ENCODE data around the gene C21orf58. TPM values are rescaled to one million over a fixed set of nuclear protein-coding genes. Genes with fewer than 3 reads are reported as not detected.
"Not testable (repeated sequence)": the region's sequence is repeated elsewhere in the genome, so short reads cannot be mapped to it uniquely, and the experiment has no call there.

The C21orf58 gene
- 4.4 TPM for total RNA-seq

DNA sequence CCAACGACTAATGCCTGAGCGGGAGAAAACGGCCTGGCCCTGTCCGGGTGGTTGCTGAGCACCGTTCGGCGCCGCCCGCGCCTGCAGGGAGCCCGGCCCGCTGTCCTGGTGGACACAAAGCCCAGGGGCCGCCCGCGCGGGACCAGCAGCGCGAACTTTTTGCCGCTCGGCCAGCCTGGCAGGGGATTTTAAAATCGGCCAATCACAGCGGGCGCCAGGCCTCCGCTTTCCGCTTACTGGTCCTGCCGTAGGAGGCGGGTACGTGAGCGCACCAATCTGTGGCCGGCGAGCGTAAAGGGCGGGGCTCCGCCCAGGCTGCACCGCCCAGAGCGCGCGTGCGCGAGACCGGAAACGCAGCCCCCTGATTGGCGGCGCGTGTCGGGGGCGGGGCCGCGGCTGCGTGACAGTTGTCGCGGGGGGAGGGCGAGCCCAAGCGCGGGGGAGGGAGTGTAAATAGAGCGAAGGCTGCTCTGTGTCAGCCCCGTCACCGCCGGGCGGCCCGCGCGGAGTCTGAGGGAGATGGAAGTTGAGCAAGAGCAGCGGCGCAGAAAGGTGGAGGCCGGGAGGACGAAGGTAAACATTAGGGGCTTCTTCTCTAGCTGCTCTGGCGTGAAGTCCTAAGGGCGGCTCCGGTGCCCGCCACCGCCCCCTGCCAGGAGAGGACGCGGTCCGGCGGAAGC lies at the start of gene C21orf58, which contains the start of gene PCNT:
C21orf58 (minus strand) TSS at position 161 of the 680 bp plus-strand sequence. CDS start 1,132 bp downstream, outside the sequence.
PCNT (plus strand) TSS at position 447 of the 680 bp plus-strand sequence; CDS start at position 520, 73 bp downstream.
- peak; percentile 98 for DNase-seq (ENCODE audit: low spot score)

DNA sequence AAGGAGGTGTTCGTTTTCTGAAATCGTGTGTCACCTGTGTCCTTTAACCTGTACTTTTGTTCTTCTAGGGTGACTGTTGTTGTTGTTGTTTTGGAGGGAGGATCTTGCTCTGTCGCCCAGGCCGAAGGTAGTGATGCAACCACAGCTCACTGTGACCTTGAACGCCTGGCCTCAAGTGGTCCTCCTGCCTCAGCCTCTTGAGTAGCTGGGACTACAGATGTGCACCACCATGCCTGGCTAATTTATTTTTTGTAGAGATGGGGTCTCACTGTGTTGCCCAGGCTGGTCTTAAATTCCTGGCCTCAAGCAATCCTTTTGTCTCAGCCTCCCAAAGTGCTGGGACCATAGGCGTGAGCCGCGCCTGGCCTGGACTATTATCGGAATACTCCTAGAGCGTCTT lies 49.3 kb upstream of the C21orf58 start:
- DNase-seq (ENCODE audit: low spot score): not testable (repeated sequence)

- DNase-seq (ENCODE audit: low spot score): no peak
Measured at GRCh38 chr21:46372014-46372485, 48.4 kb upstream of the C21orf58 start.

DNA sequence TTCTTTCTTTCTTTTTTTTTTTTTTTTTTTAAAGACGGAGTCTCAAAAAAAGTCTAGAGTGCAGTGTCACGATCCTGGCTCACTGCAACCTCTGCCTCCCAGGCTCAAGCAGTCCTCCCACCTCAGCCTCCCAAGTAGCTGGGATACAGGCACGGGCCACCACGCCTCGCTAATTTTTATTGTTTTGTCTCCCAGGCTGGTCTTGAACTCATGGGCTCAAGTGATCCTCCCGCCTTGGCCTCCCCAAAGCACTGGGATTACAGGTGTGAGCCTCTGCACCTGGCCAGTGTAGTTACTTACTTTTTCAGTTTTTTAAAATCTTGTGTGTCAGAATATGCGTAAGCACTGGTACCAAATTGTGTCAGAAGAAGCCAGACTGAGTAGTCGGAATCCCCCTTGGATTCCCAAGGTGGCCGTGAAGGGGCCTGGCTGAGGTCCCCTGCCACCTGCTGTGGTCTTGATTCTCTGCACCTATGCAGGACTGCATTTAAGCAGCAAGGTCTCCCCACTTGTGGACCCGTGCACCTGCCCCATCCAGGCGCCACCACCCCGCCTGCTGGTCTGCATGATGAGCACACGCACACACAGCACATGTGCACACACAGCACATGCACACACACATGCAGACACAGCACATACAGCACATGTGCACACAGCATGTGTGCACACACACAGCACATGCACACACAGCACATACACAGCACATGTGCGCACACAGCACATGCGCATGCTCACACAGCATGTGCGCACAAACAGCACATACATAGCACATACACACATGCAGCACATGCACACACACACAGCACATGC lies 47.7 kb upstream of the C21orf58 start:
- DNase-seq (ENCODE audit: low spot score): no peak

DNA sequence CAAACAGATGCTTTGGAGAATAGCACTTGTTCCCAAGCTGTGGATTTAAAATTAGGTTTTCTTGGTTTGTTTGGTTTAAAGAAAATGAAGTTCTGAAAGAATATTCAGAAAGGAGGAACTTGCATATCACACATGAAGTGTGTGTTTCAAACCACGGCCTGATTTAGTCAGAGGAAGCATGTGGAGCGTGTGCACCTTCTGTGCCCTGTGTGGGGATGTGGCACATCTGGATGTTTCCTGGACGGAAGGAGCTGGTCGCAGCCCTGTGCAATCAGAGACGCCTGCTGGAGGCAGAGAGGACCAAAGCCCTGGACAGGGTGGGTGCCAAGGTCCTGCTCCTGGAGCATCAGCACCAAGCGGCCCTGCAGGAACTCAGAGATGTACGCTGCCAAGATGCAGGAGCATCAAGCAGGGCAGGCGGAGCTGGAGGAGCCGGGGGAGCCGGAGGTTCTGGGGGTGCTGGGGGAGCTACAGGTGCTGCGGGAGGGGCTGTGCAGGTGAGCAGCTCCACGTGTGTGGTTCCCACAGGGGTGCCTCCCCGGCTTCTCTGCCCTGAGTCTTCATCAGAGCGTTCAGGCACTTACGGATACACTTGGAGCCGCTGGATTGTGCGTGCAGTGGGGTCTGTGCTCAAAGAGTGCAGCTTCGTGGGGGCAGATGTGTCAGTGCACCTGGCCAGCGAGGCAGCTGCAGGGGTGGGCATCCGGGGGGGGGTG lies 46.0 kb upstream of the C21orf58 start:
- DNase-seq (ENCODE audit: low spot score): no peak

- no peak for DNase-seq (ENCODE audit: low spot score)
Measured at GRCh38 chr21:46368533-46369285, 45.0 kb upstream of the C21orf58 start.

DNA sequence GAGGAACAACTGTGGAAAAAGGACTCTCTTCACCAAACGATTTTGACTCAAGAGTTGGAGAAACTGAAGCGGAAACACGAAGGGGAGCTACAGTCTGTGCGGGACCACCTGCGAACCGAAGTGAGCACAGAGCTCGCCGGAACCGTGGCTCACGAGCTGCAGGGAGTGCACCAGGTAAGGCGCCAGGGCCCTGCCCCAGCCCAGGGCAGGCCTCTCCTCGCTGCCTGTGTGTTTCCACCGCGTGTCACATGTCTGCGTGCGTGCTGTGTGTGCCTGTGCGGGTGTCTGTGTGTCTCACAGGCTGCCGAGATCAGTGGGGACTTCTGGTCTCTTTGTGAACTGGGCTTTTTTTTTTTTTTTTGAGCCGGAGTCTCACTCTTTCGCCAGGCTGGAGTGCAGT lies 43.3 kb upstream of the C21orf58 start:
- DNase-seq (ENCODE audit: low spot score): no peak

DNA sequence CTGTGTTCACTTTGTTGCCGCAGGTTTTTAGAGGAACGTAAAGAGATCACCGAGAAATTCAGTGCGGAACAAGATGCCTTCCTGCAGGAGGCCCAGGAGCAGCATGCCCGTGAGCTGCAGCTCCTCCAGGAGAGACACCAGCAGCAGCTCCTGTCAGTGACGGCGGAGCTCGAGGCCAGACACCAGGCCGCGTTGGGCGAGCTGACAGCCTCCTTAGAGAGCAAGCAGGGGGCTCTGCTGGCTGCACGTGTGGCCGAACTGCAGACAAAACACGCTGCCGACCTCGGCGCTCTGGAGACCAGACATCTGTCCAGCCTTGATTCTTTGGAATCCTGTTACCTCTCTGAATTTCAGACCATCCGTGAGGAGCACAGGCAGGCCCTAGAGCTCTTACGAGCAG lies 42.9 kb upstream of the C21orf58 start:
- no peak for DNase-seq (ENCODE audit: low spot score)

DNA sequence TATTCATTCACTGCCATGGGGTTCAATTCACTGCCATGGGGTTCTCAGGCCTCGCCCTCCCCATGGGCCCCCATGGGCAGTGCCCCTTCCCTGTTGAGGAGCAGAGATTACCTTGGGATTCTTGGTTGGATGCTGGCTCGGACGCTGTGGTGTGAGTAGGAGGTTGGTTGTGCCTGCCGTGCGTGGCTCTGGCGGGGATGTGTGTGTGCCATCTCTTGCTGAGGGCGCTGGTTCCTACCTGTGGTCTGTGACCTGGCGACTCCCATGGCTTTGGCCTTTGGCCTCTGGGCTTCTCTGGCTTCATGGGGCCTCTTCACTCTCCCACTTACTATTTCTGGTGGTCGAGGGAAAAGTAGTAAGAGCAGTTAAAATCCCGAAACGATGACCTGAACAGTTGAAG lies 42.4 kb upstream of the C21orf58 start:
- DNase-seq (ENCODE audit: low spot score): no peak

DNA sequence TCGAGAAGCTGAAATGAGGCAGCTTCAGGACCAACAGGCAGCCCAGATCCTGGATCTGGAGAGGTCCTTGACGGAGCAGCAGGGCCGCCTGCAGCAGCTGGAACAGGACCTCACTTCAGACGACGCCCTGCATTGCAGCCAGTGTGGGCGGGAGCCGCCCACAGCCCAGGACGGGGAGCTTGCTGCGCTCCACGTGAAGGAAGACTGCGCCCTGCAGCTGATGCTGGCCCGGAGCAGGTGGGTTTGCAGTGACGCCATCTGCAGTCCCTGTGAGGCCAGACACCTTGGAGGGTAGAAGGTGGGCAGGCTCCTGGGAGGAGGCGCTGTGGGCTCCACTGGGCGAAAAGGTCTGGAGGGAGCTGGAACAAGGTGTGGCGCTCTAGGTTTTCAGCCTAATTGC lies 40.0 kb upstream of the C21orf58 start:
- DNase-seq (ENCODE audit: low spot score): no peak

GRCh38 chr21:46362946-46363345 lies 39.3 kb upstream of the C21orf58 start:
- DNase-seq (ENCODE audit: low spot score): no peak

DNA sequence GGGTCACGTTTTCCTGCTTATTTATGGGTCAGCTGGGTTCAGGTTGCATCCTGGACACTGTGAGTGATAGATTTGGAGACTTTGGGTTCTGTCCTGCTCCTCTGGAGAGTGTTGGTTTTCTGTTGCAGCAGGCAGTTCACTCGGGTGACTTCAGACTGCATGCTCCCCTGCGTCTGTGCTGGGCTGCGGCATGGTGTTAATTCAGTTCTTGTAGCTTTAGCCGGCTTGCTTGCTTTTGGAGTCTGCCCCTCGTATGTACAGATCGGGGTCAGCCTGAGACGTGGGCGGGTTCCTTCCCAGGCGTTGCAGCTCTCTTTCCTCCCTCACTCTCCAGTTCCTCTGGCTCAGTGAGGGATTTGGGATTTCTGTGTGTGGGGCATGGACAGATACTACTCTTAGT lies 38.3 kb upstream of the C21orf58 start:
- DNase-seq (ENCODE audit: low spot score): no peak

DNA sequence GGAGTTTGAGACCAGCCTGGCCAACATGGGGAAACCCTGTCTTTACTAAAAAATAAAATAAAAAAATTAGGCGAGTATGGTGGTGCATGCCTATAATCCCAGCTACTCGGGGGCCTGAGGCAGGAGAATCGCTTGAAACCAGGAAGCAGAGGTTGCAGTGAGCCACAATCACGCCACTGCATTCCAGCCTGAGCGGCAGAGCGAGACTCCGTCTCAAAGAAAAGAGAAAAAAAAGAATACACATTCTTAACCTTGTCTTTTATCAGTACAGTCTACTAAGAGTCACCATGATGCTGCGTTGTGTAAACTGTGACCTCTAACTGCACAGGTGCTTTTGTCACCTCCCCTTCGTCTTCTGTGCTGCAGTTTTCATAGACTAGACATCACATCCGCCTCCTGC lies 37.5 kb upstream of the C21orf58 start:
- no peak for DNase-seq (ENCODE audit: low spot score)

DNA sequence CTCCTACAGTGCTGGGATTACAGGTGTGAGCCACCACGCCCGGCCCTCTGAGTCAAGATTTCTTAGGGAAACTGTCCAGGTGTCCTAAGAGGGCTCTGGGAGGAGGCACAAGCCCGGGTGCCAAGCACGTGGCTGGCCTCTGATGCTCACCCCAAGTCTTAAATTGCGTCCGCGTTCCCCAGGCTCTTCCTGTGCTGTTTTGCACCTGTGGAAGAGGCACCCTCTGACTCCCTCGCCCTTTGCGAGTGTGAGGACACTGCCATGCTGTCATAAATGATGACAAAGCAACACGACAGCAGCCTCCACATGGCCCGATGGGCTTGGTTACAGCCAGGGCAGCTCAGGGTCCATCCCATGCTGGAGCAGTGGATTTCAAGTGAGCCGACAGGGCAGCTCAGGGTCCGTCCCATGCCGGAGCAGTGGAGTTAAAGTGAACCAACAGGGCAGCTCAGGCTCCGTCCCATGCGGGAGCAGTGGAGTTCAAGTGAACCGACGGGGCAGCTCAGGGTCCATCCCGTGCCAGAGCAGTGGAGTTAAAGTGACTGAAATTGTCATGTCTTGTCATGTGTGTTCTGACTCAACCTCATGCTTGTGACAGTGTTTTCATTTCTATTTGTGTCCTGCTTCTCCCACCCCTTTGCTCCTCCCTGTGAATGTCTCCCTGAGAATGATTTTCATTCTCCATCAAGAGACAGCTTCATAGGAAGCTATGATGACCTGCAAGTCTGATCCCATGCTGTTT lies 34.2 kb upstream of the C21orf58 start:
- DNase-seq (ENCODE audit: low spot score): no peak

- no peak for DNase-seq (ENCODE audit: low spot score)
Measured at GRCh38 chr21:46357335-46357604, 33.6 kb upstream of the C21orf58 start.

DNA sequence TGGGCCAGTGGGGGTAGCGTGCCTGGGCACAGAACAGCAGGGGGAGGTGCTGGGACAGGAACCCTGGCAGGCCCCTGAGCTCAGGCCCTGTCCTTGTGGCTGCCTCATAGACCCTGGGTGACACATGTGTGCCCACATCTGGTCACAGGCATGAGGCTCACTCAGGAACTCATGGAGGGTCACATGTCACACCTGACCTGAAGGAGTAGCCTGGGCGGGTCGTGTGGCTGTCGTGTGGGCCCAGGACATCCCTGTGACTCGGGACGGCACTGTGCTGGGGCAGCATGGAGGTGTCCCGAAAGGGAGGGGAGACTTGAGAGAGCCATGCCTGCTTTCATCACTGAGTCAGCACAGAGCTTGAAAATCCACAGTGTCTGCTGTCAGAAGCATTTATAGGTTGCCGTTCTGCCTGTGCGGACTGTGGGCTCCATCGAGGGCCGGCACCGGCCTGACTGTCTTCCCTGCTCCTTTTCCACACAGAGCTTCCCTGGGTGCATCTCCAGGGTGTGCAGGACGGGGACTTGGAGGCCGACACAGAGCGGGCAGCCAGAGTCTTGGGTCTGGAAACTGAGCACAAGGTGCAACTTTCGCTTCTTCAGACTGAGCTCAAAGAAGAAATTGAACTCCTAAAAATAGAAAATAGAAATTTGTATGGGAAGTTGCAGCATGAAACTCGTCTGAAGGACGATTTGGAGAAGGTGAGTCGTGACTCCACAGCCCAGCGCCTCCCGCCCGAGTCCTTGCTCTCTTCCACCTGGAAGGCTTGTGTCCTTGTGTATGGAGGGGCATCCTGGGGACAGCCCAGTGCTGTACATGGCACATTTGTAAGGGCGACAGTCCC lies 33.0 kb upstream of the C21orf58 start:
- no peak for DNase-seq (ENCODE audit: low spot score)

DNA sequence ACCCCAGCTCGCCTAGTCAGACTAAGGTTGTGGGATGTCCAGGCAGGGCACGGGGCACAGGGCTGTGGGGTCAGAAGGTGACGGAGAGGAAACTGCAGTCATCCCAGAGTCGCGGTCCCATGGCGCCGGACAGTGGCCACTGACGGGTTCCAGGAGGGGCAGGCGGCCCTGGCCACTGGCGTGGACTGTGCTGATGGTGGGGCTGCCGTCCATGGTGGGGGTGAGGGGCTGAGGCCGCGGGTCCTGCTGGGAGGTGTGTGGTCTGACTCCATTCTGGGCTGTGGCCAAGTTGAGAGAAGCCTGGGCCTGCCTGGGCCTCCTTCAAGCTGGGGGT lies 32.3 kb upstream of the C21orf58 start:
- no peak for DNase-seq (ENCODE audit: low spot score)

DNA sequence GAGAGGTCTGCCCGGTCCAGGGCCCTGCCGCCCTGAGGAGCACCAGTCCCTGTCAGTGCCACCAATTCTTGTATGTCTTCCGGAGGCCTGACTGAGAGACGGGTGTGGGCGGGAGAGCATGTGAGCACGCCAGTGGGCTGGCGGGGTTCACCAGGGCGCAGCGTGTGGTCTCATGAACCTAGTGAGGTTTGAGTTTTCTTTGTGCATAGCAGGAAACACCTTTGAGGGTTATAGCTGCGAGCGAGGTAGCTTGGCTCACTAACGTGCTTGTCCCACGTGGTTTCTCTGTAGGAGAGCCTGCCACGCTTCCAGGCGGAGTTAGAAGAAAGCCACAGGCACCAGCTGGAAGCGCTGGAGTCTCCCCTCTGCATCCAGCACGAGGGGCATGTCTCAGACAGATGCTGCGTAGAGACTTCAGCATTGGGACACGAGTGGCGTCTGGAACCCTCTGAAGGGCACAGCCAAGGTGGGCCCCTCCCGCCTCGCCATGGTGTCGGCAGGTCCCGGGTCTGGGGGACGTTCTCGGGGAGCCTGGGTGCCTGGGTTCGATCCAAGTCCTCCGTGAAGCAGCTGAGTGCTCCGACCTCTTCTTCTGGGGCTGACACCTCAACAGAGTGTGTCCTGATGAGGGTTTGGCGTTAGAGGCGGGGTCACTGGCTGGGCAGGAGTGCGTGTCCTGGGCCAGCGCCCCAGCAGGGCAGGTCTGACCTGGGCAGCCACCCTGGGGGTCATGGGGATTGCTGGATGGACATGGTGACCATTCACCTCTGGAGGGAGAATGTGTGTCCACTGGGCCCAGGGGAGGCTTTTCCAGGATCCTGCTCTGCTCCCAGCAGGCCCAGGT lies 31.7 kb upstream of the C21orf58 start:
- no peak for DNase-seq (ENCODE audit: low spot score)

- DNase-seq (ENCODE audit: low spot score): no peak
Measured at GRCh38 chr21:46354518-46354917, 30.8 kb upstream of the C21orf58 start.

Measured in mucosa of gallbladder (tissue), 1 donor.